ENCODE data around the gene KDSR.

KDSR gene

DNA sequence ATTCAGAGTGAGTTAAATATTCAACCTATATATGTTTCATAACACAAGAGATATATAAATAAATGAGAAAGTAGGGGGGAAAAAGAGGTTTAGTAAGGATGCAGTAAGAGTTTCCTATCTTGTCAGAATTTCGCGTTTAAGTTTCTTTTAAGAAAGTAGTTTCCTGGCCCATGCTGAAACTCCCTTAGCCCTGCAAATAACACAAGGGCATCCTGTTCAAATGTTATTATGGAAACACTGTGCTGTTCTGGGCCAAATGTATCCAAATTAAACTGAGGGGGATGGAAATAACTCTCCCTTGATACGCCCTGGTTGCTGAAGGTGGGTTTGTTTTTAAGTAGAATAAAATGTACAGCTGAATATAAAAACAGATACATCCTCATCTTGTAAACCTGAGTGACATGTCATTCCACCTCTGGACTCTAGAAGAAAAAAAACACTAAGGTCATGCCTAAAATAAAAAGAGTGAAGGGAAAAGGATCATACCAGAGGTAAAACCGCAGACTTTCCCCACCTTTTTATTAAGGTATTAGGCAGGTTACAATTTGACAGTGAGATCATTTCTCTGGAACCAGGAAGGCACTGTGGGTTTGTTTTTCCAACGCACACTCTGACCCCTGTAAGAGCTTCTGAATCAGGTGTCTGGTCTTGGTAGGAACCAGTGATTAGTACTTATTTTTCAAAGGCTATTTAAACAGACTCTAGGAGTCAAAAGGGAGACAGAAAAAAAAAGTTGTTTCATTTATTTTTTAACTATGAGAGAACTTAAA is 64.2 kb downstream of the KDSR start:
- DNase-seq: no peak

DNA sequence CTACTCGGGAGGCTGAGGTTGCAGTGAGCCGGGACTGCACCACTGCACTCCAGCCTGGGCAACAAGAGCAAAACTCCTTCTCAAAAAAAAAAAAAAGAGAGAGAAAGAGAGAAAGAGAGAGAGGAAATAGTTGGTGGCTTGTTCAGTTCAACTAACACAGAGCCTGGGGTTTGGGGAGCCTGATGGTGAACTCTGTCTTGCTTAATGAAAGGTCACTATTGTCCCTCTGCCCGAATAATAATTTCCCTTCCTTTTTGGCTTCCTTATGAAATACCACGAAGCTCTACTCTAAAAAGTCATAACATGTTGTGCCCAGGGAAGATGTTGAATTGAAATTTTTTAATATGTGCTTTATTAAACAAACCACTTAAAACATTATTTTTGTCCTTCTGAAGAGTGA is 64.8 kb downstream of the KDSR start:
- DNase-seq: no peak

DNA sequence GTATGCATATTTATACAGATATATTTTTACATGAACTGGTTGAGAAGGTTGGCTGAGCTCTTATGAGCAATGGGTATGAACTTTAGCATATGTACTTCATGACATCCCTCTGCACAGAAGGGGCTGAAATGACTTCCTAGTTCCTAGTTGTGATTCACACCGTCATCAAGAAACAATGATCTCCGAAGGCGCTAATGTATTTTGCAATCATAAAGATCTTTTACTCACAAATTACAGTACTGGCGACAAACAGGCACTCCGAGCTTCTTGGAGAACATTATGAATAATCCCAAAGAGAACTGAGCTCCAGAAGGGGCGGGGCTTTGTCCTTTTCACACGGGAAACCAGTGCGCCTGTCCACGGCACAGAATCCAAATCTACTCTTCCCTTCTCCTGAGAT is 65.6 kb downstream of the KDSR start:
- no peak for DNase-seq

DNA sequence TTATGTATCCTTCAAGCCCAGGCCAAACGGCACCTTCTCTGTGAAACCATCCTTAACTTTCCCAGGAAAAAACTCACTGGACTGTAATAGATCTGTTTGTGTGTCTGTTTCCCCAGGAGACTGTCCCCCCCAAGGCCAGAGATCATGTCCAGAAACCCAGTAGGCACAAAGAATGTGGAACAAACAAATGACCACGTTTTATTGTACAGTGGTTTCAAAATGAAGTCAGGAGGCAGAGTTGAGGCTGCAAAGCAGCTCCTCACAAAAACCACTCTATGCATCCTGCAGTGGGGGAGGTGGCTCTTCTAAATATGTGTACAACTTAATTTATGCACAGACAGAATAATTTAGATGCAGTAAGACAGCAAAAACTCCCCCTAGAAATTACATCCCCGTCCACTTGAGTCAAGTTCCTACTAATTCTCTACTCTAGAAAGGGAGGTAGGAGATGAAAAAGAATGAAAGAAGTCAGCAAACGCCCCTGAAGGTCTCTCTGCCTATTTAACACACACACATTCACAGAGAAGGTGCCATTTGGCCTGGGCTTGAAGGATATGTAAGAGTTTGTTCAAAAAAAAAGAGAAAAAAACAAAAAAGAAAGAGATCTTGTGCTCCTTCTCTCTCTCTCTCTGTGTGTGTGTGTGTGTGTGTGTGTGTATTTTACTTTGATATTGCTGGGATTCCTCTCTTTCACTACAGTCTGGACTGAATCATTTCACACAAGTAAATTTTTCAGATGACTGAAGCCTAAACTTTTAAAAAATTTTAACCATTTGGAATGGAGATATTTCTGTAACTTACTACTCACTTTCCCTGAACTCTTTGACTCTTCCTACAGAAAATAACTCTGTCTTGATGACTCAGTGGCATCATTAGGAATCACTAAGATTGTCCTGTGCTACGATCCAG is 66.9 kb downstream of the KDSR start:
- no peak for DNase-seq

GRCh38 chr18:63298400-63299365 is 68.3 kb downstream of the KDSR start:
- DNase-seq: no peak

DNA sequence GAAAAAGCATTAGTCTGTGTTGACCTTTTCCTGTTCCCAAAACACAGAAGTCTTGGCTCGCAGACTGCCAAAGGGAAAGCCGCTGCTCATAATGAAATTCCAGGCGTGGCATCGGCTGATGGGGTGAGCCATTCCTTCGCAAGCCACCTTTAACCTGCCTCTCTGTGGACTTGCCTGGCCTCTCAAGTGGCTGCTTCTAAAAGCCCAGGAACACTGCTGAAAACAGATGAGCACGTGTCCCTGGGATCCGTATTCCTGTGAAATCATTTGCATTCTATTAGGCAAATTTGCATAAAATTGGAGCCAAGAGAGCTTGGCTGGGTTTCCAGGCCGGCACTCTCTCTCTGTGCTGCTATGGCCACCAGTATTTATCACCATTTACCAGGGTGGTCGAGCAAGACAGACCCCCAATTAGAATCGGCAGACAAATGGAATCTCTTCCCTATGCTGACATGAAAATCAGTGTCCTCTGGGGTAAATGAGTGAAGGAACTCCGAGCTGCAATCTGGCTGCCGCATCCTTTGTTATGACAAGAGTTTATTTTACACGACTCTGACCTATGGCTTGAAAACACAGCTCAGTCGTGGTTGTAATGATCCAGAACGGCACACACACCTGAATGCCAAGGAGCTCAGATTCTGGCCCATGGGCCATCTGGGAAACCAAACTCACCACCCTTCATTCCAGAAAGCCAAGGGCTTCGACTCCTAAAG is 69.2 kb downstream of the KDSR start:
- DNase-seq: no peak

DNA sequence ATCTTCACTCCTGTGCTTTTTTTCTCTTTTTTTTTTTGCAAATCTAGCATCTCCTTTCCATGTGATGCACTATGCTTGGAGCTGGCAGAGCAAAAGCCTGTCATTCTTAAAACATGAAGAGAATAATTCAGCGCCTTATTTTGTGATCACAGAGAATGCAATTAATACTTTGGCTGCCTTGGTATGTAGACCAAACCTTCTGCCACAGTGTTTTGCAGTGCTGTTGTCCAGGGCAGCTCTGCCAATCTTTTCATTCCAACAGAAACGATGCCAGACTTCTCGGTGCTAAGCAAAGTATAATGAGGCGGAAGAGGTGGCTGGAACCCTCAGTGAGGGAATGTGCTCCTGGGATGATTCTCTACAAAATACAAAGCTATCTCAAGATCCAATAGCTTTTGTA is 73.1 kb downstream of the KDSR start:
- DNase-seq: no peak

GRCh38 chr18:63292831-63293683 is 73.9 kb downstream of the KDSR start:
- DNase-seq: peak; percentile 65

DNA sequence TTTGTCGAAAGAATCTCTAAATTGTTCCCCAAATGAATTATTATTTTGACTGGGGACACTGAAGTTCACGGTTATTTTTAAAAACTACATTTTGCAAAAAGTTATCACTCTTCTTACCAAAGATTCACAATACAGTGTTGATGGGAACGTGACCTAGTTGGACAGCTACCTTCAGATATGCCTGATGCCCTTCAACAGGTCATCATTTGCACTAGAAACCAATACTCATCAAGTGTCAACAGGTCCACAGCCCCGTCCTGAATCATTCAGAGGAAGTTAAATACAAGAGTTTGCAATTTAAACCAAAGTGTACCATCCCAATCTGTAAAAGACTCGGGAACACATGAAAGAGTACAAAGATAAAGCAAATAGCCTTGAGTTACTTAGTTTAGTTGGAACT is 75.7 kb downstream of the KDSR start:
- DNase-seq: no peak

DNA sequence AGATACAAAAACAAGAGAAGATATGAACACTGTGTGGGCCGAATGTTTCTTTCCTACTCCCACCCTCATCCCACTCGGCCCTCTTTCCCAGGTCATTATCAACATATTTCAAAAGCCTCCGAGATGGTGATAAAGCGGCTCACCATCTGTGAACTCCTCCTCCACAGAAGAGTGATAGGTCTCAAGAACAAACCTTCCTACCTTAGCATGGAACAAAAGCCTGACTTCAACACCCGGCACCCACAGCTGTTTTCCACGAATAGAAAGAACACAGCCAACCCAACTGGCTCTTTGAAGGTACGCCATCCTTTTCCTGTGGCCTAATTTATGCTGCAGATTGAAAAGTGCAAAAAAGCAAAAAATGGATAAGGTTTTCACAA is 76.2 kb downstream of the KDSR start:
- DNase-seq: no peak

DNA sequence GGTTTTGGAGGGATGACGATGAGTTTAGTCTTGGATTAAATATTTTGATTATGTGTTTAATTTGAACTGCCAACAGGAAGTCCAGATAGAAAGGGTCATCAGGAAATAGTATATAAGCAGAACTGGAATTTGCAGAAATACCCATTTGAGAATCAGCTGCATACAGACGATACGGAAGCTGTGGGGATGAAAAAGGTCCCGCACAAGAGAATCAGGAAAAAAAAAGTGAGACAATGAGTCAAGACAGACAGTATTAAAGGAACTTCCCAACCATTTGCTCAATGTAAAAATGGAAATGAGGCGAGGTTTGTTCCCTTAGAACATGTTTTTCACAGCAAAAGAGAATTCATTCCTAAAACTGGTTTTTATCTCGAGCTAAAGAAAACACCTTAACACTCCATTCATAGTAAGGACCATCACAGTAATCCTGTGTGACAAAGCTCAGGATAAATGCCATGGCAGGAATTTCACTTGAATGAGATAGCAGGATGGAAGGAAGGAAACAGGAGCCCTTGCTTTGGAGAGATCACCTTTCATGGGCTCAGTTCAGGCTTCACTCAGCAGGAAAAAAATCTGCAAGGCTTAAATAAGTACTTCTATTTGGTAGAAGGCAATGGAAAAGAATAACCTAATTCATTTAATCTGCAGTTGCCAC is 76.7 kb downstream of the KDSR start:
- DNase-seq: no peak

DNA sequence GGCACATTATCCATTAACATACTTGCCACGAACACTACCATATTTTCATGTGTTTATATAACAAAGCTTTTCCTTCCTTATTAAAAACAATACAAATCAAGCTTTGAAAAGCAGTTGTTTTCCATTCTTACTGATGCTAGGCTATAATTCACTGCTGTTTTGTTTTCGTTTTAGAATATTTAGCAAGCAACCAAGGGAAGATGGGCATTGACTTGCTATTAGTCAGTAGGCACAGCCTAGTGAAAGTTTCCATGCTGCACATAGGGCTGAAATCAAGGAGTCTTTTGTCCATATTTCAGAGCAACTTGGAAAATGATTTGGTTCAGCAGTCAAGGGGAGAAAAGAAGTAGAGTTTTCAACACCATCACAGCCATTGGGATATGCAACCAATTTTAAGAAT is 78.7 kb downstream of the KDSR start:
- DNase-seq: no peak

DNA sequence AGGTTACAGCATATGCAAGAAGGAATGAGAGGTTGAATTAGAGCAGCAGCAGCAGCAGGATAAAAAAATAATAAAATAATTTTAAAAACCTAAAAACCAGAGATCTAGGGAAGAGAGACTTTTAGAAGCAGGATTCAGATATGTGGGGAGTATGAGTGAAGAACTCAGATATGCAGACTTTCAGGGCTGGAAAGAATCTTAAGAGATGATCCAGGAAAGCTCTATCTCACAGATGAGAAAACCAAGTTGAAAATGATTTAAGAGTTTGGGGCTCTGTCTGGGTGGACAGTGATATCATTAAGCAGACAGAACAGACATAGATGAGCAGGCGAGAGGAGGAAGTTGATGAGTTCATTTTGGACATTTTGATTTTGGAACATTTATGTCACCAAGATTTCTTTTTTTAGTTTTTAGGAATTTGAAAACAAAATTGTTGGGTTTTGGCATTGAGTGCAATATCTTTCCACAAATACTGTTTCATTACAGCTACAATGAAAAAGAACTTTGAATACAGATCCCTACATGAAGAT is 79.2 kb downstream of the KDSR start:
- DNase-seq: no peak

DNA sequence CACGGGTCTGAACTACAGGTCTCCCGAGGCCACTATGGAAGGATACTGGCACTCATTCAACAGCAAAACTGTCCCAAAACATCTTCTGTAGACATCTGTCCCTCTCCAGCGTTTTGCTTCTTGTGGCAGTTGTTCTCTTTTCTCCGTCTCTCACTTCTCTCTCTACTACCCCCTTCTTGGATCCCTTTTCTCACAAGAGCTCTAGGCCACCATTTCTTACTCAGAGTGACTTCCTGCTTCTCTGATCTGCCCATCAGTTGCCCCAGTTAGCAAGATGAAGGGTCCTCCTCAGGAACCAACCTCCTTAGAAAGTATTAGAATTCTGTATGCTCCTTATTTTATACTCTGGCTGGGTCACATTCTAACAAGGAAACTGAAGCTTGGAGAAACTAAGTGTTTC is 80.1 kb downstream of the KDSR start:
- no peak for DNase-seq

GRCh38 chr18:63284827-63285733 is 81.9 kb downstream of the KDSR start:
- no peak for DNase-seq

DNA sequence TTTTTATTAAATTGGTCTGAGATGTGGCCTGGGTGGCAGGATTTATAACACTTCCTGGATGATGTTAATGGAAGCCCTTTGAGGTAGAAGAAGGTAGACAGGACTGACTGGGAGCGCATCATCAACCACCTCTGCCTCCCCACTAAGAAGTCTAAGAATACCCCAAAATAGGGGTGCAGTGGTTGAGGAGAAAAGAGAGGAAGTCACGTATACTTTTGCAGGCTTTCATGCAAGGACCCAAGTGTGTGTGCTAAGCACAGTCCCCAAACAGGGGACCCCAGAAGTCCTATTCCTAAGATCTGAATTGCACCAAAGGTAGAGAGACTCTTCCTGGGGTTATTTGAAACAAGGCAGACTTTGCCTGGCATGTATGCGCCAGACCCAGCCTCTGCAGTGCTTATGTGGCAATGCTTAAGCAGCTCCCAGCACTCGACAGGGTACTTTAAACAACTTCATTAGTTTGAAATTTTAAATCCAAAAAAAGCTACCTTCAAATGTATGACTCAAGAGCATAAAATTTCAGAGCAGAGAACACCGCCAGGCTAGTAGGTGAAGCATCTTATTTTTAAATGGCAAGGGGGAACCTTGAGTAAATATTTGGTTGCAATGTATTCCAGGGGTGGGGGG is 82.7 kb downstream of the KDSR start:
- no peak for DNase-seq

- DNase-seq: no peak
Measured at GRCh38 chr18:63283305-63284094, 83.5 kb downstream of the KDSR start.

DNA sequence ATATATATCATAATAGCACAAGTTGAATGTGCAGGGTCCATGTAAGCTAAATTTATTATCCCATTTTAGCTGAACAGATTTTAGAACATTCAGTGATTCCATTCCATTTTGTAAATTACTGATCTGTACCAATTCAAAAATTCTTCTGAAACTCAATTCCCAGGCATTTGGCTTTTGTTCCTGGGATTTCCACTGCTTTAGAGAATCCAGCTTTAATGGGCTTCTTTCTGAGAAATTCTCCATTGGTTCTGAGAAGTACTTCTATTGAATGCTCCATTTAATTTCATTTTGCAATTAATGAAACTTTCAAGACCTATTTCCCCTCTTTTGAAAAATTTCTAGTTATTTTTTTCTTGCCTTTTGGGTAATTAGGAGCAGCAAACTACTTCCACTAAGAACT is 84.2 kb downstream of the KDSR start:
- DNase-seq: no peak
